ENCODE results near the gene TYW1B.
"Not testable (repeated sequence)": the region's sequence is repeated elsewhere in the genome, so short reads cannot be mapped to it uniquely, and the experiment has no call there.

TYW1B gene

GRCh38 chr7:72705693-72706092 lies 122.3 kb downstream of the TYW1B start:
- in situ Hi-C loops (cut with HindIII; ENCODE audit: low sequenced_read_pairs) = not testable (repeated sequence)

- in situ Hi-C loops (cut with HindIII; ENCODE audit: low sequenced_read_pairs) = no loop called here
Observed at GRCh38 chr7:72704894-72705293, 123.1 kb downstream of the TYW1B start.

GRCh38 chr7:72700548-72700947 lies 127.5 kb downstream of the TYW1B start:
- in situ Hi-C loops (cut with HindIII; ENCODE audit: low sequenced_read_pairs) = not testable (repeated sequence)

DNA sequence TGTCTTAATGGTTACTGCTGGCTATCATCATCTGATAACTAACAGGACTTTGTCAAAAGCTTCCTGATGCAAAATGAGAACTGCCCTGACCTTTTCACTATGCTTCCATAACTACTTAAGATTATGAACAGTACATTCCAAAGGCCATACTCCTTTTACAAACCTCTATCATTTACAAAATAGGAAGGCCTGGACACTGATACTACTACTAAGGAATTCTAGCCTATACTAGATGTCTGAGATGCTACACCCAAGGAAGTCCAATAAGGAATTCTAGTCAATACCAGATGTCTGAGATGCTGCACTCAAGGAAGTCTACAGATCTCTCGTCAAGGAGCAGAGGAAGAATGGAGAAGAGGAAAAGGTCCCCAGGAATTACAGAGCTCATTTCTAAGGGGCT lies 130.9 kb downstream of the TYW1B start:
- in situ Hi-C loops (cut with HindIII; ENCODE audit: low sequenced_read_pairs) = not testable (repeated sequence)

GRCh38 chr7:72696643-72697042 lies 131.4 kb downstream of the TYW1B start:
- in situ Hi-C loops (cut with HindIII; ENCODE audit: low sequenced_read_pairs) = not testable (repeated sequence)

DNA sequence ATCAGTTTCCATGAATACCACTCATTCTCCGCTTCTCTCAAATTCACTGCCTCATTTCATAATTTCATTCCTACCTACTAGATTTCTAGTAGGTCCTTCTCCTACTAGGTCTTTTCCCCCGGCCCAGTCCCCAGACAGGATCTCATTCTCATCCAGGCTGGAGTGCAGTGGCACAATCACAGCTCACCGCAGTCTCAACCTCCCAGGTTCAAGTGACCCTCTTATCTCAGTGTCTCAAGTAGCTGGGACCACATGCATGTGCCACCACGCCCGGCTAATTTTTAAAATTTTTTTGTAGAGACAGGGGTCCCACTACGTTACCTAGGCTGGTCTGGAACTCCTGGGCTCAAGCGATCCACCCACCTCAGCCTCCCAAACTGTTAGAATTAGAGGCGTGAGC lies 132.5 kb downstream of the TYW1B start:
- in situ Hi-C loops (cut with HindIII; ENCODE audit: low sequenced_read_pairs) = not testable (repeated sequence)

- in situ Hi-C loops (cut with HindIII; ENCODE audit: low sequenced_read_pairs) = not testable (repeated sequence)
Observed at GRCh38 chr7:72691442-72691841, 136.6 kb downstream of the TYW1B start.

DNA sequence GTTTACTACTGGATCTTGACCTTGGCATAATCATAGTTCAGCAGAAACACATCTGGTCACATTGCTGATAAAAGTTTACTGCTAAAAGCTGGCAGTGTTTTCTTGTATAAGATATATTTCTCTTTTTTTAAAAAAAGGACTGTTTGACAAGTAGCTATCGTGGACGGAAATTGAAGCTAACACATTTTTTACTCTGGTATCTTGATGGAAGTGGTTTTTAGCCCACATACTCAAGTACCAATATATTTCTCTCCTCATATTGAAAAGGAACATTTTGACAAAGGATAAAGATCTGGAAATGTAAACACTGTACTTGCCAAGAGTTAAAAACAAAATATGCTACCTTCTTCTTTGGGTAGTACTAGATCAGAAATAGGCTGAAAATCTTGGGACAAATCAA lies 137.8 kb downstream of the TYW1B start:
- in situ Hi-C loops (cut with HindIII; ENCODE audit: low sequenced_read_pairs) = not testable (repeated sequence)

DNA sequence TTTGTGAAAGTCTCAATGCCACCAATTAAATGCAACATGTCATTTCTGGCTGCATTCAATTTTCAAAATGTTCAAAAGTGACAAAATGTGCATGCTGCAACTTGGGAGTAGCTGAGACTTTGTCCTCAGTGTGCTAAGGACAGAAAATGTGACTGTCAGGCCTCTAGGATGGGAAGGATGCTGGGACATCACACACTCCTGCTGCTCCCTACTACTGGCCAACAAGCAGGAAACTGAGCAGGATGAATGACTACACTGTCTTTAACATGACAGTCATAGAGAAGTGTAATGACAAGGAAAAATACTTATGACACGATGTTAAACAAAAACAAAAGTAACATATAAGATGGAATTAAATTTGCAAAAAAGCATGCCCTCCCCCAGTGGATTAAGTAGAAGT lies 138.7 kb downstream of the TYW1B start:
- in situ Hi-C loops (cut with HindIII; ENCODE audit: low sequenced_read_pairs) = not testable (repeated sequence)

GRCh38 chr7:72681211-72681610 lies 146.8 kb downstream of the TYW1B start:
- in situ Hi-C loops (cut with HindIII; ENCODE audit: low sequenced_read_pairs) = not testable (repeated sequence)

GRCh38 chr7:72676880-72677279 lies 151.1 kb downstream of the TYW1B start:
- in situ Hi-C loops (cut with HindIII; ENCODE audit: low sequenced_read_pairs) = not testable (repeated sequence)

GRCh38 chr7:72676086-72676690 lies 151.8 kb downstream of the TYW1B start:
- in situ Hi-C loops (cut with HindIII; ENCODE audit: low sequenced_read_pairs) = not testable (repeated sequence)

DNA sequence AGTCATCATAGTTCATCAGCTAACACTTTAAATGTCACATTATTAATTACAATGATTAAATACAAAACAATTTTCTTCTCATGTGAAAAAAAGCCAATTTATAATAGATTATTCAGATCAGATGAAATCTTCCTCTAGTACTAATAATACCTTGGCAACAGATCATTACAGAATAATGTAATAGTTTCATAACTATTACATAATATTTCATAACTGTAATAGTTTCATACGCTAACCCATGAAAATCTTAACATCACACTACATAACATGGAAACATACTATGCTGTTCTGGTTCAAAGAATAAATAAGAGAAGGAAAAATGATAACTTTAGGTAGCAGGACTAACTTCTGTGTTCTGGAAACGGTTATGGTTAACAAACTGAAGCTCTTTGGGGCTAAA lies 152.3 kb downstream of the TYW1B start:
- in situ Hi-C loops (cut with HindIII; ENCODE audit: low sequenced_read_pairs) = not testable (repeated sequence)

DNA sequence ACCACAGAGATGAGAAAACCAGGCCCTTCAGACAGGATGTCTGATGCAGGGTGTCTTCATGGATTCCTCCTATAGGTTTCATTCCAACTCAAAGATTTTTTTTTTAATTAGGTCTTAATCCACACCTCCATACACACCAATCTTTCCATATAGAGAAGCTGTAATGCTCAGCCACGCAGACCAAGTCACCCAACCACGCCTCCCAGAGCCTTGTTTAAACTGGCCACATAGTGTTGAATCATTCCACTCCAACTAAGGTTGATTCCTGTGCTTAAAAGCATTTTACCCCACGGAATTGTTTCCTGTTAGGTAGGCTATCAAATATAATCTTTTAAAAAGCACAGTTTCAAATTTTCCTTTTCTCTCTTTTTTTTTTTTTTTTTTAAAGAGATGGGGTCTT lies 153.6 kb downstream of the TYW1B start:
- in situ Hi-C loops (cut with HindIII; ENCODE audit: low sequenced_read_pairs) = no loop called here

GRCh38 chr7:72670850-72671249 lies 157.2 kb downstream of the TYW1B start:
- in situ Hi-C loops (cut with HindIII; ENCODE audit: low sequenced_read_pairs) = not testable (repeated sequence)

DNA sequence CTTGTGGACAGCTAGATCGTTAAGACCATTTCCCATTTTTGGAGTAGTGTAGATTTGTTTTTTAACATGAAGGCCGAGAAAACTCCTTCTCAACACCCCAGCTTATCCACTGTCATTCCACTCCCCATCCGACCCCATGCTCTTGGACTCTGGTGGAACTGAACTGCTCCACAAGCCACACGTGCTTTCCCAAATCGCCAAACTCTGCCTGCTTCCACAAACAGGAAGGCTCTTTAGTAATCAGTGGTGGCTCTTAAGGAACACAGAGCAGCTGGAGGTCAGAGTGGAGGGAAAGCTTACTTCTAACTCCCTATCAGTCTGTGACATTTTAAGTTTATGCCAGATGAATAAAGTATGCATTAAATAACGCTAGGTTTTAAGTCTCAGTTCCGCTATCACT lies 159.6 kb downstream of the TYW1B start:
- in situ Hi-C loops (cut with HindIII; ENCODE audit: low sequenced_read_pairs) = not testable (repeated sequence)

- in situ Hi-C loops (cut with HindIII; ENCODE audit: low sequenced_read_pairs) = not testable (repeated sequence)
Observed at GRCh38 chr7:72667049-72667448, 161.0 kb downstream of the TYW1B start.

GRCh38 chr7:72648574-72648973 lies 179.4 kb downstream of the TYW1B start:
- in situ Hi-C loops (cut with HindIII; ENCODE audit: low sequenced_read_pairs) = not testable (repeated sequence)

DNA sequence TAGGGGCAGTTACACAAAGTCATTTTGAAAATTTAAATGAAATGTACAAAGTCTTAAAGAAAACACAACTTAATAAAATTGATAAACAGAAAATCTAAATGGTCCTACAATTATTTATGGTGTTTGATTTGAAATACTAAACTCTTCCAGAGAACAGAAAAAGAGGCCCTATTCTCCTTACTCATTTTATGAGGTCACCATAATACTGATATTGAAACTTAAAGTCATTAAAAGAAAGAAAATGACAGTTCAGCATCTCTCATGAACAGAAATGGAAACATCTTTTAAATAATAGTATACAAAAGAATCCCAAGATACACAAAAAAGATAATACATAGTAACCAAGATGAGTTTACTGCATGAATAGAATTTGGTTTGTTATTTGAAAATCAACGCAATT lies 184.3 kb downstream of the TYW1B start:
- in situ Hi-C loops (cut with HindIII; ENCODE audit: low sequenced_read_pairs) = not testable (repeated sequence)

- in situ Hi-C loops (cut with HindIII; ENCODE audit: low sequenced_read_pairs) = not testable (repeated sequence)
Observed at GRCh38 chr7:72641485-72642248, 186.3 kb downstream of the TYW1B start.

DNA sequence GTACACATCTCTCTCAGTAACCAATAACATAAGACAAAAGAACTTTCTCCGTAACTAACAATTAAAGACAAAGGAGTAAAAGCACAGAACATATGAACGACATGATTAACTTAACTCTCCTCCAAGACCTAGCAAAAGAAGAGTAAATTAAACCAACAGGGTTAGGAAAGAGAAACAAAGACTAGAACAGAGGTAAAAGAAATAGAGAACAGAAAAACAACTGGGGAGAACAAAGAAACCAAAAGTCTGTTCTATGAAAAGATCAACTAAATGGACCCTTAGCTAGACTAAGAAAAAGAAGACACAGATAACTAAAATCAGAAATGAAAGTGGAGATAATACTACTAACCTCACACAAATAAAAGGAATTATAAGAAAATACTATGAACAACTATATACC lies 187.3 kb downstream of the TYW1B start:
- in situ Hi-C loops (cut with HindIII; ENCODE audit: low sequenced_read_pairs) = not testable (repeated sequence)

- in situ Hi-C loops (cut with HindIII; ENCODE audit: low sequenced_read_pairs) = not testable (repeated sequence)
Observed at GRCh38 chr7:72635273-72635908, 192.6 kb downstream of the TYW1B start.

Measured in endothelial cell of hepatic sinusoid (primary cell).